ENCODE measurements around the gene OR1L6.

GRCh38 chr9:122788831-122789230 is 46.7 kb downstream of the OR1L6 start, which contains the start of gene OR5C1:
- TF ChIP-seq, protein P1, sequence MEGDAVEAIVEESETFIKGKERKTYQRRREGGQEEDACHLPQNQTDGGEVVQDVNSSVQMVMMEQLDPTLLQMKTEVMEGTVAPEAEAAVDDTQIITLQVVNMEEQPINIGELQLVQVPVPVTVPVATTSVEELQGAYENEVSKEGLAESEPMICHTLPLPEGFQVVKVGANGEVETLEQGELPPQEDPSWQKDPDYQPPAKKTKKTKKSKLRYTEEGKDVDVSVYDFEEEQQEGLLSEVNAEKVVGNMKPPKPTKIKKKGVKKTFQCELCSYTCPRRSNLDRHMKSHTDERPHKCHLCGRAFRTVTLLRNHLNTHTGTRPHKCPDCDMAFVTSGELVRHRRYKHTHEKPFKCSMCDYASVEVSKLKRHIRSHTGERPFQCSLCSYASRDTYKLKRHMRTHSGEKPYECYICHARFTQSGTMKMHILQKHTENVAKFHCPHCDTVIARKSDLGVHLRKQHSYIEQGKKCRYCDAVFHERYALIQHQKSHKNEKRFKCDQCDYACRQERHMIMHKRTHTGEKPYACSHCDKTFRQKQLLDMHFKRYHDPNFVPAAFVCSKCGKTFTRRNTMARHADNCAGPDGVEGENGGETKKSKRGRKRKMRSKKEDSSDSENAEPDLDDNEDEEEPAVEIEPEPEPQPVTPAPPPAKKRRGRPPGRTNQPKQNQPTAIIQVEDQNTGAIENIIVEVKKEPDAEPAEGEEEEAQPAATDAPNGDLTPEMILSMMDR (optimal IDR thresholded peaks at IDR 0.05 in 1 of 3, IDR thresholded peaks at IDR 0.05 in 1 of 3, conservative IDR thresholded peaks at IDR 0.05 in 1 of 3; ENCODE audit: extremely low read depth in 1 of 3, insufficient read depth in 2 of 3, low read length in 3 of 3), result no peak
- no peak for TF ChIP-seq EZH2 (IDR thresholded peaks at IDR 0.05; ENCODE audit: low read length)

Measured in keratinocyte (primary cell).